WTC11 (cell line): Measurements from ENCODE around the gene AGBL1.

Experiments
- ESRRA ChIP-seq: sonication (generic); formaldehyde crosslinking; IDR thresholded peaks from 2 replicates; pipeline ENCODE4 v1.8.1; 2022; ENCODE audit warnings: mild to moderate bottlenecking, missing genetic modification reagents, borderline replicate concordance
- ZNF138 ChIP-seq: sonication (generic); formaldehyde crosslinking; conservative IDR thresholded peaks from 2 replicates; pipeline ENCODE4 v1.8.1; 2022; ENCODE audit warnings: mild to moderate bottlenecking, moderate library complexity, missing genetic modification reagents
- TF ChIP-seq, protein P1 (sequence below): fragments of 200-600 bp; IDR thresholded peaks from 2 replicates; pipeline ENCODE4 v1.8.0; 2022; ENCODE audit warnings: antibody characterized with exemption
- TF ChIP-seq, protein P2 (sequence below): sonication (generic); formaldehyde crosslinking; IDR thresholded peaks from 2 replicates; pipeline ENCODE4 v1.8.1; 2022; ENCODE audit warnings: mild to moderate bottlenecking, moderate library complexity, missing genetic modification reagents
- TF ChIP-seq, protein P3 (sequence below): sonication (generic); formaldehyde crosslinking; conservative IDR thresholded peaks from 2 replicates; pipeline ENCODE4 v1.8.1; 2023; ENCODE audit warnings: mild to moderate bottlenecking, low read depth, missing genetic modification reagents, moderate library complexity

DNA sequence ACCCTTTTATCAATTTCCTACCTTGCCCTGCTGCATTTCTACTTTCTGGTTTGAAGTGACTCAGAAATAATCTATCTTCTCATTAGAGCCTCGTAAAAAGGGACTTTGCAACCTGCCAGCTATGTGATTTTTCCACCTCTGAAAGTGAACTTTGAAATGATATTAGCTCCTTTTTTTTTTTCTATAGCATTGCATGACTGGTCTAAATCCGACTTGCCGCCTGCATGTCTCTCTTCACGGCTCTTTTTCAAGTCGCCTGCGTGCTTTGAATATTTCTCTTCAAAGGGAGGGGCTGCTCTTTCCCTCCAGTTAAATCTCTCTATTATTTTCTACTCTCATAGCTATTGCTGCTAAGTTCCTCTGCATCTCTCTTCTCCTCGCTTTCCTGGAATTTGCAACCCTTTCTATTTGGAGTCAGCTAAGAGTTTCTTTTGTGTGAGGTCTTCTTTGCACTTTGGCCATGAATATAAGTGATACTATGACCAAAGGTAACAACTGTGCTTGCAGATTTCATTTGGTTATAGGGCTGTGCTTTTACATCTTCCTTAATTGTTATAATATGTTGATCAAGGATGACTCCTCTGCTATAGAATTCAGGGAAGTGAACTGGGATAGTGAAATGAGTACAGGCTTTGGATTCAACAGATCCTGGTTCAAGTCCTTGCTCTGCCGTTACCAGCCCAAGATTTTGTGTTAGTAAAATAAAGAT, 541.1 kb downstream of the AGBL1 start:
- TF ChIP-seq ZNF138 (CRISPR knock-in tag) (no peak), ESRRA (CRISPR knock-in tag) (no peak)
- TF ChIP-seq, protein P1, sequence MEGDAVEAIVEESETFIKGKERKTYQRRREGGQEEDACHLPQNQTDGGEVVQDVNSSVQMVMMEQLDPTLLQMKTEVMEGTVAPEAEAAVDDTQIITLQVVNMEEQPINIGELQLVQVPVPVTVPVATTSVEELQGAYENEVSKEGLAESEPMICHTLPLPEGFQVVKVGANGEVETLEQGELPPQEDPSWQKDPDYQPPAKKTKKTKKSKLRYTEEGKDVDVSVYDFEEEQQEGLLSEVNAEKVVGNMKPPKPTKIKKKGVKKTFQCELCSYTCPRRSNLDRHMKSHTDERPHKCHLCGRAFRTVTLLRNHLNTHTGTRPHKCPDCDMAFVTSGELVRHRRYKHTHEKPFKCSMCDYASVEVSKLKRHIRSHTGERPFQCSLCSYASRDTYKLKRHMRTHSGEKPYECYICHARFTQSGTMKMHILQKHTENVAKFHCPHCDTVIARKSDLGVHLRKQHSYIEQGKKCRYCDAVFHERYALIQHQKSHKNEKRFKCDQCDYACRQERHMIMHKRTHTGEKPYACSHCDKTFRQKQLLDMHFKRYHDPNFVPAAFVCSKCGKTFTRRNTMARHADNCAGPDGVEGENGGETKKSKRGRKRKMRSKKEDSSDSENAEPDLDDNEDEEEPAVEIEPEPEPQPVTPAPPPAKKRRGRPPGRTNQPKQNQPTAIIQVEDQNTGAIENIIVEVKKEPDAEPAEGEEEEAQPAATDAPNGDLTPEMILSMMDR, result no peak
- TF ChIP-seq, protein P2, sequence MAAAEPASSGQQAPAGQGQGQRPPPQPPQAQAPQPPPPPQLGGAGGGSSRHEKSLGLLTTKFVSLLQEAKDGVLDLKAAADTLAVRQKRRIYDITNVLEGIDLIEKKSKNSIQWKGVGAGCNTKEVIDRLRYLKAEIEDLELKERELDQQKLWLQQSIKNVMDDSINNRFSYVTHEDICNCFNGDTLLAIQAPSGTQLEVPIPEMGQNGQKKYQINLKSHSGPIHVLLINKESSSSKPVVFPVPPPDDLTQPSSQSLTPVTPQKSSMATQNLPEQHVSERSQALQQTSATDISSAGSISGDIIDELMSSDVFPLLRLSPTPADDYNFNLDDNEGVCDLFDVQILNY (CRISPR knock-in tag), result no peak
- TF ChIP-seq, protein P3, sequence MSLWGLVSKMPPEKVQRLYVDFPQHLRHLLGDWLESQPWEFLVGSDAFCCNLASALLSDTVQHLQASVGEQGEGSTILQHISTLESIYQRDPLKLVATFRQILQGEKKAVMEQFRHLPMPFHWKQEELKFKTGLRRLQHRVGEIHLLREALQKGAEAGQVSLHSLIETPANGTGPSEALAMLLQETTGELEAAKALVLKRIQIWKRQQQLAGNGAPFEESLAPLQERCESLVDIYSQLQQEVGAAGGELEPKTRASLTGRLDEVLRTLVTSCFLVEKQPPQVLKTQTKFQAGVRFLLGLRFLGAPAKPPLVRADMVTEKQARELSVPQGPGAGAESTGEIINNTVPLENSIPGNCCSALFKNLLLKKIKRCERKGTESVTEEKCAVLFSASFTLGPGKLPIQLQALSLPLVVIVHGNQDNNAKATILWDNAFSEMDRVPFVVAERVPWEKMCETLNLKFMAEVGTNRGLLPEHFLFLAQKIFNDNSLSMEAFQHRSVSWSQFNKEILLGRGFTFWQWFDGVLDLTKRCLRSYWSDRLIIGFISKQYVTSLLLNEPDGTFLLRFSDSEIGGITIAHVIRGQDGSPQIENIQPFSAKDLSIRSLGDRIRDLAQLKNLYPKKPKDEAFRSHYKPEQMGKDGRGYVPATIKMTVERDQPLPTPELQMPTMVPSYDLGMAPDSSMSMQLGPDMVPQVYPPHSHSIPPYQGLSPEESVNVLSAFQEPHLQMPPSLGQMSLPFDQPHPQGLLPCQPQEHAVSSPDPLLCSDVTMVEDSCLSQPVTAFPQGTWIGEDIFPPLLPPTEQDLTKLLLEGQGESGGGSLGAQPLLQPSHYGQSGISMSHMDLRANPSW (CRISPR knock-in tag), result no peak
